ENCODE data around the gene MLF2.
"Not testable (repeated sequence)": the region's sequence is repeated elsewhere in the genome, so short reads cannot be mapped to it uniquely, and the experiment has no call there.

The MLF2 gene

DNA sequence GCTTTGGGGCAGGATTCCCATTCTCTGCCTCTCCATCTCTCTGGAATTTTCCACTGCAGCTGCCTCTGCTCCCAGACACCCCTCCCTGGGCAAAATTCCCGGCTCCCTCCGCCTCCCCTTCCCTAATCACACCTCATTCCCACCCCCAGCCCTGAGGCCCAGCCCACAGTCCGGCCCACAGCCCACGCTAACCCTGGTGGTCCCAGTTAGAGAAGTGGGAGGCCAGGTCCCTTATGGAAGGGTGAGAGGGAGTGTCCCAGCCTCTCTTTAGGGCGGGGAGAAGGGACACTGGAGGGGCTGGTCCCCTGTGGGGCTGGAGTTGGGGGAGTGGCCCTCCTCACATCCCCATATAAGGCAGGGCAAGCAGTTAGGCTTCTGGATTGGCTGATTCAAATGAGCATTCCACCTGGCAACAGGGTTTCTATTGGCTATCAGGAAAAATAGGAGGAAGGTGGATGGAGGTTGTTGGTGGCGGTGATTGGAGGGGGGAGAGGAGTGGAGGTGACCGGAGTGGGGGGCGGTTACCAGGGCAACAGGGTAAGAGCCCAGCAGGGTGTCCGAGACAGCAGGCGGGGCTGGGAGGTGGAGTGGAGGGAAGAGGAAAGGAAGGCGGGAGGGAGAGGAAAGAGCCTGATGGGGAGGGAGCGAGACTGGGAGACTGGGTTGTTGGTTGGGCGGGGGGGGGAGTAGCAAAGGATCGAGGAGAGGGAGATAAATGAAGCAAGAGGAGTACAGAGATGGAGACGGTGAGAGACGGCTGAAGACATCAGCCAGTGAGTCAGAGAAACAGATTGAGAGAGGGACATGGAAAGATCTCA, 11.3 kb upstream of the MLF2 start:
- peak; percentile 42 for DNase-seq

DNA sequence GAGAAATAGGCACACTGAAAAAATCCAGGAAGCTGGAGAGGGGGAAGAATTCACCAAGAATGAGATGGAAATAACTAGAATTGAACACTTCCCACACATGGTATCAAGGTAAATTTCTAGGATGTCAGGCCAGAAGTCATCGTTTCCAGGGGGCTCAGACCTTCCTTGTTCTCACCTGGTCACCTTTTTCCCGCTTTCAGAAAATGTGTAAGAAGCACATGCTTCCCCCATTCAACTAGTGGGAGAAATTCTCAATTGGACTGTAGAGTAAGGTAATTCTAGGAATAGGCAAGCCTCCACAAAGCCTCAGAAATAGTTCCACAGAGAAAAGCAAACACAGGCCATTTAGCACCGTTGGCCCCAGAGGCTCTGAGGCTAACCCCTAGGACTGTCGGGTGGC, 10.4 kb upstream of the MLF2 start:
- DNase-seq: no peak

DNA sequence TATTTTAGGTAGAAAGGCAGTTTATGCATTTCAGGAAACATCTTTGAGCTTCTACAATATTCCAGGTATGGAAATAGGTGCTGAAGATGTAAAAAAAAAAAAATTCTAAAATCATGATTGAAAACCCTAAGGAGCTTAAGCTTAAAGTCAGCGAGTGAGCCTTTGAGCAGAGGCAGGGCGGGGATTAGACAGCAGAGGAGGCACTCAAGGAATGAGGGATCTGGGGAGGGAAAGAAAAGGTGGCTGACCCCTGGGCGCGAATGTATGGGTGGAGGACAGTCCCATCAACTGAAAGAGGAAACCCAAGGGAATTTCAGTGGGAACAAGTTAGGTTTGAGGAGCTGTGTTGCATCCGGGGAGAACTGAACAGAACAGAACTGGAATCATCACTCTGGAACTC, 6.8 kb upstream of the MLF2 start:
- no peak for DNase-seq

DNA sequence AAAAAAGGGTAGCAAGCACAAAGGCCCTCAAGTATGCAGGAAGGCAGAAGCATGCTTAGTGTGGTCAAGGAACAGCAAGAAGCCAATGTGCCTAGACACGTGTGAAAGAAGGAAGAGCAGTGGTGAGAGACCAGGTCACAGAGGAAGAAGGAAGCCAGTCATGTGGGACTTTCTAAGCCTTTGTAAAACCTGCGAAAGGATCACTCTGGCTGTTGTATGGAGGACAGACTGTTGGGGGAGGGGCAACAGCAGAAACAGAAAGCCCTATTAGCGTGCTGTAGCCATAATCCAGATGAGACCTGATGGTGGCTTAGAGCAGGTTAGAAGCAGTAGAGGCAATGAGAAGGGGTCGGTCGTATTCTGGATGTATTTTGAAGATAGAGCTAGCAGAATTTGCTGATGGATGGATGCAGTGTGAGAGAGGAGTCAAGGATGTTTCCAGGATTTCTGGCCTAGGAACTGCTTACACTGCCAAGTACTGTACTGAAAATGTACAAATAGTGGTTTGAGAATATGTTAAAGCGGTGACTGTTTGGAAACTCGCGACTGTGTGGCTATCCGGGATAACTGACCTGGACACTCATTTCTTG, 5.7 kb upstream of the MLF2 start:
- DNase-seq: no peak

DNA sequence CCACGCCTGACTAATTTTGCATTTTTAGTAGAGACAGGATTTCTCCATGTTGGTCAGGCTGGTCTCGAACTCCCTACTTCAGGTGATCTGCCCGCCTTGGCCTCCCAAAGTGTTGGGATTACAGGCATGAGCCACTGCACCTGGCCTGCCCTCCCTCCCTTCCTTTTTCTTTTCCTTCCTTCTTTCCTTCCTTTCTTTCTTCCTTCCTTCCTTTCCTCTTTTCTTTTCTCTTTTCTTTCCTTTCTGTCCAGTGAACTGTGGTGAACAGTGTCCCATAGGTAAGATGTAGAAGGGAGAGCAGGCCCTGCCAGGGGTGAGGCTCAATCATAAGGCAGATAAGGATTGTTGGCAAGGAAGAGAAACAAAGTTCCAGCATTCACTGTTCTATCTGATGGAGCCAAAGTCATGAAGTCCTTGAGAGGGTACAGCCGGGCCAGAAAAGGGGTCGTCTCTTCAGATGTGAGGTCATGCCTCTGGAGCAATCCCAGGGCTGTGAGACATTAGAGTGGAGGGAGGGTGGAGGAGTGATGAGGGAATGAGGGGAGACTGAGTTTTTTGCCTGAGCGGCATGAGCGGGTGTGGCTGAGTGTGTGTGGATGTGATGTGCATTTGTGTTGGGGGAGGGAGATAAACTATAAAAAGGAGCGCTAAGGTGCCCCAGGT, 4.2 kb upstream of the MLF2 start:
- DNase-seq: no peak

DNA sequence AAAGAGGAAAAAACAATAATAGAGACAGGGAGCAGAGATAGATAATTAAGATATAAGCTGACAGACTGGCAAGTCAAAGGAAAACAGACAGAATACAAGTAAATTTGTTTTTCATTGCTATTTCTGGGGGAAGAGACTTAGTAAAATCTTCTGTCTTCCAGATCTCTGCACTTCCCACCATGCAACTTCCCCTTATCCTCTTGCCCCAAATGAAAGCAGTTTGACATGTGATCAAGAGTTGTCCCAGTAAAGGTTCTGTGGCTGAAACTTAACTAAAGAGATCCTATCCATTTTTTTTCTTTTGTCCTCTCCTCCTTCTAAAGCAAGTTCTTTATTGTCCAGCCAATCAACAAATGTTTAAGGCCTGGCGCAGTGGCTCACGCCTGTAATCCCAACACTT, 1.5 kb upstream of the MLF2 start:
- DNase-seq: no peak

DNA sequence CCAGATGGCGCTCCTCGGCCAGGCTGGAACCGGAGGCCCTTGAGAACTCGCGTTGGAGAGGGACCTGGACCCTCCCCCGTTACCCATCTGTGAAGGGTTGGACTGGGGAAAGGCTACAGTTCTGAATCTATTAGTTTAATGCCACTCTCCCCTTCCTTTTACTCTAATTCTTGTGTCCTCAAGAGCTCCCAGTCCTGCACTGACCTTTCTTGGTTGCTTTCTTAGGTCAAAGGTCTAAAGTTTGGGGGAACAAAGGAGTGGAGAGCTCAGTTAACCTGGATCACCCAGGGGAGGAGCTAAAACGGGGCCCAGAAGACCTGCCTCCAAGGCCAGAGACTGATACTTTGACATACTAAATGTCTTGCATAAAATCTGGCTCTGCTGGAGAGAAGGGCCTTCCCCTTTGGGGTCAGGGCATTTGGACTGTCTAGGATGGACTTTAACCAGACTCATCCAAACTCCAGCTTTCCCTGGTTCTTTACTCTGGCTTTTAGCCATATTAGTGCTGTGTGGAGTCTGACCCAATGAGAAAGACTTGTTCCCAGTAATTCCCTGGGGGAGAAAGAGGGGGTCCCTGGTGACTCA, 923 bp upstream of the MLF2 start:
- DNase-seq: no peak

DNA sequence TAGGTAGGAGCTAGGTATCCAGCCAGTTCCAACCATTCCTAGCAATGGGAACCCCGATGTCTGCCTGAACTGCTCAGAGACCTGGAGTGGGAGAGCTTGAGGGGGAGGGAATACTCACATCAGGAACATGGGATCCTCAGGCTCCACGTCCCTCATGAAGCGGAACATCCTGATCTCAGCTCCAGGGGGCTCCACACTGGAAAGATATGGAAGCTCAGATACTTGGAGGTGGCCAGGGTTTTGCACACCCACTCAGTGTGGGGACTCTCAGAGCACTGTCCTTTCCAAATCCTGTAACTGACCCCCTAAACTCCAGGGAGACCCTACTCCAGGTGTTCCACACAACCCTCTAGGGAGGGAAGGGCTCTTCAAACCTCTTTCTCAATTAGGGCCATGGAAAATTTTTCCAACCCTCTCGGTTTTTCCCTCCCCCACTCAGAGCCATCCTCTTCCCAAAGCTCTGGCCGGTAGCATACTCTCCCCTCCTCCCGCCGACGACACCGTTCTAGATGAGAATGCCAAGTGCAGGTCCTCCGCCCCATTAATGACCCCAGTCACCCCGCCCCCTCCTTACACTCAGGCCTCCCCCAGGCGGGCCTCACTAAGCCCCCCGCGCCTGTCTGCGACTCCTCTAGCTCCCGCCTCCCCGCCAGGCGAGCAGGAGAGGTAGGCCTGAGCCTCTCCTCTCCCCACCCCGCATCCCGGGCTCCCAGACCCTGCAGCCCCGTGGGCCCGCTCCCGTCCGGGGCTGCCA, 597 bp downstream of the MLF2 start:
- peak; percentile 42 for DNase-seq

DNA sequence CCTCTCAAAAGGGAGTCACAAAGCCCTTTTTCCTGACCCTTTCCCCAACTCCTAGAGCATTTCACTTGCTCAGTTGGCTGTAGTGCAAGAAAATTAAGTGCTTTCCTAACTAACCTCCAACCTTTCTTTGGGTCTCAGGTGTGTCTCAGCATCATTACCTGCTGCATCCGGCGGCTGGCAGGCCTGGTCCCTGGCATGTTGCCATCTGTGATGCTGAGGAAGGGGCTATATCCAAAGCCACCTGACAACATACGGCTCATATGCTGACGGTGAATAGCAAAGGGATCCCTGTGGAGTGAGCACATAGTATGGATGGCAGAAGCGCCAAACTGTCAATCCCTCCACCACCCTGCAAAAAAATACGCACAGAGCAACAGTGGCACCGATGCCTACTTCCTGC, 1.2 kb downstream of the MLF2 start:
- DNase-seq: no peak

DNA sequence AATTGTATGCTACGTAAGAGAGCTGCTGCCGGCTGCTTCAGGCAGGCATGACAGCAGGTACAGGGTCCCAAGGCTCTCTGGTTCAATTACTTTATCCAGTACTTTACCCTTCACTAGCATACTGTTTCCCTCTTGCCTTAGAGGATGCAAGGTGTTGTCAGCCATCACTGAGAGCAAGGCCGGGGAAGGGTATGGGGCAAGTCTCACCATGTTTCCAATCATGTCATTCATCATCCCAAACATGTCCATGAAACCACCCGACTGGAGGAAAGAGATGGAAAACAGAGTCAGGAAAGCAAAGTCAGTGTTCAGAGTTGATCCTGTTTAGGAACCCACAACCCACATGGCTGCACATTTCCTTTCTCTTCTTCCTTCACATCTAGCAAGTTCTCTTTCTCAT, 2.4 kb downstream of the MLF2 start:
- DNase-seq: no peak

DNA sequence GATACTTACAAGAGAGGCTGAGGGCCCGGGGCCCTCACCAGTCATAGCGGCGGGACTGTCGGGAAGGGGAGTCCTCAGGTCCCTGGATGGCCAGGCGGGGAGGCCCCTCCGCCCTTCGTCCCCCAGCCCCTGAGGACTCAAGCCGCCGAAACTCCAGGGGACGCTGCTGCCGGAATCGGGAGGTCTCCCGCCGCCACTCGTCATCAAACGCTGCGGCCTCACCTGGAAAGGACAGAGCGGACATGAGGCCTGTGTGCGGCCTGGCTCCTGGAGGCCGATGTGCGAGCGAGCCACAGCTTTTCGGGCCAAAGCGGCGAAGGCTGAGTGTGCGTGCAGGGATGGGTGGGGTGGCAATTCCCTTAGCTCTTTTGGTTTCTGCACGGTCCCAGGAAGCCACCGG, 4.2 kb downstream of the MLF2 start:
- DNase-seq: no peak

DNA sequence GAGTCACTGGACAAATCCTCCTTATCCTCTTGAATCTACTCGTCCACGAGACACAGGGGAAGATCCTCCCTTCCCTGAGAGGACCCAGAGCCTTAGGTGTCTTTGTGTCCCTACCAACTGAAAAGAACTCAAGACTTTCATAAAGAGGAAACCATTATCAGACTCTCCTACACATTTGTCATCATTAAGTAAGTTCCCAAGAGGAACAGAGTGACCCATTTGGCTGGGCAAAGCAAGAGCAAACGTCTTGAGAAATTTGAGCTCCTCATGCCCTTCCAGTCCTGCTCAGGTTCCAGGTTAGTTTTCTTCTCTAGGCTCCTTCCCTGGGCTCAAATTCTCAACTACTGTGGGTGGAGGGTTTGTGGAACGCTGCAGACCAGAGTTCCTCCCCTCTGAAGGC, 5.7 kb downstream of the MLF2 start:
- DNase-seq: no peak

DNA sequence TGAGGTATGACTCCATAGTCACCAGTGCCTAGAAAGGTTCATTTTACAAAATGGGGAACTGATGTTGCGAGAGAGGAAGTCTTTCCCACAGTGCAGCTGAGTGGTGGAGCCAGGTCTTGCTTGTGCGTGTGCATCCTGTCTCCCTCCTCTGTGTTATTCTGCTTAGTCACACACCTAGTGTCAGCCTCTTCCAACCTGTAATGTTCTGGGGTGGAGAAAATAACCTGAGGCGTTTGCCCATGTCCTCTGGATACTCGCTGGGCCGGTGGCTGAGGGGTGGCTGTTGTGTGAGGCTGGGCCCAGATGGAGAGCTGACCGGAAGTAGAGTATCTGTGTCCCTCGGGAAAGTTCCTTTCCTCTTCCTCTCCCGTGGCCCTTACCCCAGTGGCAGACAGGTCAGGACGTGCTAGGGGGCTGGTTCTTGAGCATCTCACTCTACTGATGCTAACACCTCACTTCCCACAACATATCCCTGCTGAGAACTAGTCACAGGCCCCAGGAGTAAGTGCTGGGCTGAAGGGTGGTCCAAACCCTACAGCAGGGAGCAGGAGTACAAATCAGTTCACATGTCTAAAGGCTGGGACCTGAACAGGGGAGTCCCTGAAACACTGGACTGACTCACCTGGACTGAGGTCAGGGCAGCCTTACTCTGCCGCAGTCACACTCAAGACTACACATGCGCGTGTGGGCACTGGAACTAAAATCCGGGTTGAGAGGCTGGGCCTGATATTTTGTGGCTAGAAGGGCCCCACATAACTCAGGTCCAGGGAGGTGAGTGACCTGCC, 7.0 kb downstream of the MLF2 start:
- DNase-seq: no peak

DNA sequence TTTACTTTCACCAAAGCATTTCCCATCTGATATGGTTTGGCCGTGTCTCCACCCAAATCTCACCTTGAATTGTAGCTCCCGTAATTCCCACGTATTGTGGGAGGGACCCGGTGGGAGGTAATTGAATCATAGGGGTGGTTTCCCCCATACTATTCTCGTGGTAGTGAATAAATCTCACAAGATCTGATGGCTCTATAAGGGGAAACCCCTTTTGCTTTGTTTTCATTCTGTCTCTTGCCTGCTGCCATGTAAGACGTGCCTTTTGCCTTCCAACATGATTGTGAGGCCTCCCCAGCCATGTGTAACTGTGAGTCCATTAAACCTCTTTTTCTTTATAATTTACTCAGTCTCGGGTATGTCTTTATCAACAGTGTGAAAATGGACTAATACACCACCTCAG, 9.6 kb downstream of the MLF2 start:
- not testable (repeated sequence) for DNase-seq

DNA sequence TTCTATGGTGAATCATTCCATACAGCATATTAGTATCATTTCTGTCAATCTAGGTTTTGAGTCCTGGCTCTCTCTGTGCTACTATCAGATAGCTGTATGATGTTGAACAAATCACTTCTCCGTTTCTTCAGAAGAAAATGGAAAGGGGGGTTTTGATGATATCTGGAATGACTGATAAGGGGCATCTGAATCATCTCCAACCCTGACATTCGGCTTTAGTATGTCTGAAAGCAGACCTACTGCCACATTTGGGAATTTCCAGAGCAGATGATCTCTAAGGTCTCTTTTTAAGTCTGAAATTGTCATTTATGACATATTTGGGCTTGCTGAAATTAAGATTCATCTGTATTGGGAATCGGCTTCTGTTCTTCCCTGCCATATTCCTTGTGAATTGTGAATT, 10.1 kb downstream of the MLF2 start:
- no peak for DNase-seq

DNA sequence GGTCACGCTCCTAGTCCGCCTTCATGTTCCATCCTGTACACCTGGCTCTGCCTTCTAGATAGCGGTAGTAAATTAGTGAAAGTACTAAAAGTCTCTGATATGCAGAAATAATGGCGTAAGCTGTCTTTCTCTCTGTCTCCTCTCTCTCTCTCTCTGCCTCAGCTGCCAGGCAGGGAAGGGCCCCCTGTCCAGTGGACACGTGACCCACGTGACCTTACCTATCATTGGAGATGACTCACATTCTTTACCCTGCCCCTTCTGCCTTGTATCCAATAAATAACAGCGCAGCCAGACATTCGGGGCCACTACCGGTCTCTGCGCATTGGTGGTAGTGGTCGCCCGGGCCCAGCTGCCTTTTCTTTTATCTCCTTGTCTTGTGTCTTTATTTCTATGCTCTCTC, 10.9 kb downstream of the MLF2 start:
- not testable (repeated sequence) for DNase-seq

DNA sequence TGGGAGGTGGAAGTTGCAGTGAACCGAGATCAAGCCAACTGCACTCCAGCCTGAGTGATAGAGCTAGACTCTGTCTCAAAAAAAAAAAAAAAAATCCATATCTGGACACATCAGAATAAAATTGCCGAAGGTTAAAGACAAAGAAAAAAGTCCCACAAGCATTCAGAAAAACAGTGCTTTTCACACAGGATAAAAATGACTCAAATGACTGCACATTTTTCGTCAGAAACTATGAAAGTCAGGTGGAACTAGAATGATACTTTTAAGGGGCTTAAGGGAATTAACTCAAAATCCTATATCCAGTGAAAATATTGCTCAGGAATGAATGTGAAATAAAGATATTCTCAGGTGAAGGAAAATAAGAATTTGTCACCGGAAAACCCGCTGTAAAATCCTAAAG, 16.2 kb downstream of the MLF2 start:
- no peak for DNase-seq

DNA sequence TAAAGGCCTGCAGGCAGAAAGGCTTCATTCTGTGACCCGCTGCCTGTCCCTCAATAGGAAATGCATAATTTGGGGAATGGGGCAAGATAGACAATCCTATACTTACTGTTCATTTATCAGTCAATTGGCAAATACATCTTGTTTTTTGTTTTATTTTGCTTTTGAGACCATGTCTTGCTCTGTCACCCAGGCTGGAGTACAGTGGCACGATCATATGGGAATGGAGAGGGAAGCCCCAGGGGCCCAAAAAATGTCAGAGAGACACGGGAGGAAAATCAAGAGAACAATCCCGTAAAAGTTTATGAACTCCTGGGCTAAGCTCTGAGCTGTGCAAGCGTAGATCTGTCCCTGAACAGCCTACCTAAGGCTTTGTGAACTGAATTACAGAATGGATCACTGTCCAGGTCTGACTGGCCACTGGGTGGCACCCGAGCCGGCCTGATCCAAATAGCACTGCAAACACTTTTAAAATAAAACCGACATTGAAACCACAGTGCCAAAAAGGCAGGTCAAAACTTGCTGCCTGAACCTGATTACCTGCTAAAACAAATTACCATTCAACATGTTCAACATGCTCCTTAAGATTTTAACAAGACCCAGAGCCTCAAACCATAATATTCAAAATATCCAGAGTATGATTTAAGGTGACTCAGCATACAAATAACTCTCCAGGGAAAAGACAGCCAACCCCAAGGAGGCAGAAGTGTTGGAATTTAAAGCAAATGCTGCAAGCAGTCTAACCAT, 17.3 kb downstream of the MLF2 start:
- DNase-seq: peak; percentile 38

DNA sequence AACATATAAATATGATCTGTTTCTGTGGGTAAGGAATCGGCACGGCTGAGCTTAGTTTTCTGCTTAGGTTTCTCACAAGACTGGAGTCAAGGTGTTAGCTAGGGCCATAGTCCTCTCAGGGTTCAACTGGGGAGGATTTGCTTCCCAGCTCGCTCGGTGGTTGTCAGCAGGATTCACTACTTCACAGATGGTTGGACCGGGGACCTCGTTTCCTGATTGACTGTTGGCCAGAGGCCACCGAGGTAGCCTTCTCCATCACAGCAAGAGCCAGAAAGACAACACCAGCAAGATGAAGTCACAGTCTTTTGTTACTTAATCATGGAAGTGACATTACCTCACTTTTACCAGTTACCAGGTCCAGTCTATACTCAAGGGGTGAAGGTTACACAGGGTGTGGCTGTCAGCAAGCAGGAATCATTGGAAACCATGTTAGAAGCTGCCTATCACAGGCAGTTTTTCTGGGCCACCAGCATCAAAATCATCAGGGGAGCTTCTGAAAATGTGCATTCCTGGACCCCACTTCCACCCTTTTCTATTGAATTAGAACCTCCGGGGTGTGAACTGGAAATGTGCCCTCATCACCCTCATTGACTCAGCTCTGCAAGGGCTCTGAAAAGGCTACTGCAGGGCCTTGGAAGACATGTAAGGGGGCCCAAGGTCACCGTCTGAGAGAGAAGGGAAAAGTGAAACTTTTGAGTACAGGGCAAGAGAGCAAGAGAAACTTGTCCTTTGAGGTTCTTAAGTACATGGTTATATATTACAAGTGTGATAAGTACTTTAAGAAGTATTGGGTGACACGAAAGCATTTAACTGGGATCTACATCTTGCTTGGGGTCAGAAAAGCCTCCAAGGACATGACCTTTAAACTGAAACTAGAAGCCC, 18.2 kb downstream of the MLF2 start:
- DNase-seq: no peak

DNA sequence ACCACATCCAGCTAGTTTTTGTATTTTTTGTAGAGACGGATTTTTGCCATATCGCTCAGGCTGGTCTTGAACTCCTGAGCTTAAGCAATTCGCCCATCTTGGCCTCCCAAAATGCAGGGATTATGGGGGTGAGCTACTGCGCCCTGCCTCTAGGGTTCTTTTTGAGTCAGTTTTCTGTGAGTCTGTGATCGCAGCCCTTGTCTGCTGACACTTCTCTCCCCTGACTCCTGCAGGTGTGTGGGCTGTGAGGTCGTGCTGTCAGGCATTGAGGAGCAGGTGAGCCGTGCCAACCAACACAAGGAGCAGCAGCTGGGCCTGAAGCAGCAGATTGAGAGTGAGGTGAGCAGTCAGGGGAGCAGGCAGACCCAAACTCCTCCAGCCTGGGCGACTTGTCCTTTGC, 22.8 kb downstream of the MLF2 start:
- DNase-seq: no peak

DNA sequence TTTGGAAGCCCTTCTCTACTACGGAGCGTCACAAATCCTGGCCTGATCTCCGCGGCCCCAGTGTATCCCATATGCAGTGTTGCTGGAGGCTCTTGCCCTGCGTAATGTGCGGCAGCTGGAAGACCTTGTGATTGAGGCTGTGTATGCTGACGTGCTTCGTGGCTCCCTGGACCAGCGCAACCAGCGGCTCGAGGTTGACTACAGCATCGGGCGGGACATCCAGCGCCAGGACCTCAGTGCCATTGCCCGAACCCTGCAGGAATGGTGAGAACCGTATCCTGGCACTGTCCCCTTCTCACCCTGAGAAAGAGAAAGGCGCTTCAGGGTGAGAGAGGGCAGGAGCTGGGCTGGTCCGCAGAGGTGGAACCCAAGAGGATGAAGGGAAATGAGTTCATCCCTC, 23.8 kb downstream of the MLF2 start:
- DNase-seq: no peak

Measured in activated naive CD4-positive, alpha-beta T cell treated with anti-CD3 and anti-CD28 coated beads, Interleukin-2, amount 50 U/mL, for 16 hours (primary cell).